ENCODE results near the gene UBL7. TPM values are rescaled to one million over a fixed set of nuclear protein-coding genes. Genes with fewer than 3 reads are reported as not detected.

UBL7 gene
- total RNA-seq, 2 donors from 2014 or later: 25.7 to 47.2 TPM

DNA sequence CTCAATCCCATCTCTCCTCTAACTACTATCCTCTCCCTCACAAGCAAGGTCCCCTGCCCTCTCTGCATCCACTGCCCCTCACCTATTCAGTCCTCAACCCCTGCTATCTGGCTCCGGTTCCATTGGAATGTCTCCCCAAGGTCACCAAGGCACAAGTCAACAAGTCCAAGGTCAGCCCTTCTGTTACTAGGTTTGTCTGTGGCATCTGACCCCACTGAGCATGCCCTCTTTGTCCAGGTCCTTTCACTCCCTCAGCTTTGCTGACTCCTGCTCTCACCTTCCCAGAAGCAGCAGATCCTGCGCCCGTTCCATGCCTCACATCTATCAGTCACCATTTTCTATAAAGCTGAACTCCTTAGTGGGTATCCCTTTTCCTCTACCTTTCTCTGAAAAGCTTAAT, 18.9 kb downstream of the UBL7 start:
- Histone ChIP-seq H3K27ac (no peak overlapping the region), H3K4me1 (peaks cover 6% of the 10 kb centered on the region), H3K4me3 (no peak overlapping the region), H3K27me3 (no peaks in the 10 kb centered on the region), H3K36me3 (replicated peaks in 1 of 2; ENCODE audit: insufficient read depth in 1 of 2, low read depth in 2 of 2) (peaks cover 0 to 5% of the 10 kb centered on the region in 2 donors), H3K9me3 (no peaks in the 10 kb centered on the region)
- intact Hi-C loops (cut with DNase I): loop anchor here (5.0 to 10.0 kb wide), 2 partner anchors 60 to 183 kb away; no protein-coding TSS in a partner anchor
- TF ChIP-seq, protein P1, sequence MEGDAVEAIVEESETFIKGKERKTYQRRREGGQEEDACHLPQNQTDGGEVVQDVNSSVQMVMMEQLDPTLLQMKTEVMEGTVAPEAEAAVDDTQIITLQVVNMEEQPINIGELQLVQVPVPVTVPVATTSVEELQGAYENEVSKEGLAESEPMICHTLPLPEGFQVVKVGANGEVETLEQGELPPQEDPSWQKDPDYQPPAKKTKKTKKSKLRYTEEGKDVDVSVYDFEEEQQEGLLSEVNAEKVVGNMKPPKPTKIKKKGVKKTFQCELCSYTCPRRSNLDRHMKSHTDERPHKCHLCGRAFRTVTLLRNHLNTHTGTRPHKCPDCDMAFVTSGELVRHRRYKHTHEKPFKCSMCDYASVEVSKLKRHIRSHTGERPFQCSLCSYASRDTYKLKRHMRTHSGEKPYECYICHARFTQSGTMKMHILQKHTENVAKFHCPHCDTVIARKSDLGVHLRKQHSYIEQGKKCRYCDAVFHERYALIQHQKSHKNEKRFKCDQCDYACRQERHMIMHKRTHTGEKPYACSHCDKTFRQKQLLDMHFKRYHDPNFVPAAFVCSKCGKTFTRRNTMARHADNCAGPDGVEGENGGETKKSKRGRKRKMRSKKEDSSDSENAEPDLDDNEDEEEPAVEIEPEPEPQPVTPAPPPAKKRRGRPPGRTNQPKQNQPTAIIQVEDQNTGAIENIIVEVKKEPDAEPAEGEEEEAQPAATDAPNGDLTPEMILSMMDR (IDR thresholded peaks at IDR 0.05): no peak
- ATAC-seq (no peak), DNase-seq (no peak)
- WGBS, 2 donors: 55 to 57% methylated on average over 3 of the region's 3 CpGs

DNA sequence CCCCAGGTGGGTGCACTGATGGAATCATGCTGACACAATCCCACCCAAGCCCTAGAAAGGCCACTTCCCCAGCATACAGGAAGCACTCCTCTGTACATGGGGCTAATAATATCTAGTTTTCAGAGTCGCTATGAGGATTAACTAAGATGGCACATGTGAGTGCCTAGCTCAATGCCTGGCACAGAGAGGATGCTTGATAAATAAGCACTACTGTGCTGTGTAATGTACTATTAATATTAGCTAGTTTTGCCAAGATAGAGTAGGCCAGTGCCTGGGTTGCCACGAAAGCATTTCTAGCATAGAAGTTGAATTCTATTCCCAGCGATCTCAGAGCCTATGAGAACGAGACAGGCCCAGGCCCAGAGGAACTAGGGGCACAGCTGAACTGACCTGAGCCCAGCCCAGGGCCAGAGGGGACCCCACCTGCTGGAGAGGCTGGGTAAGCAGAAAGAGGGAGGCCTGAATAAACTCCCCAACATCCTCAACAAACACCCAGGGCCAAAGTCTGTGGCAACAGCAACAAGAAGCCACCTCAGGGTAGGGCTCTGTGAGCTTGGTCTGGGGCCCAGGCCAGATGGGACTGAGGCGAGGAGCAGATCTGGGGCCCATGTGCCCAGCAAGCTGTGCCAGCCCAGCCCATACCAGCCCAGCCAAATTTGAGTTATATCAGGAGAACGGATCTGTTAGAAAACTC, 19.6 kb downstream of the UBL7 start:
- no peaks in the 10 kb centered on the region for H3K9me3 ChIP-seq
- H3K27ac ChIP-seq: no peak overlapping the region
- intact Hi-C loops (cut with DNase I): loop anchor here (5.0 to 10.0 kb wide), 2 partner anchors 59 to 183 kb away; no protein-coding TSS in a partner anchor
- H3K4me3 ChIP-seq: no peak overlapping the region
- peaks cover 0 to 5% of the 10 kb centered on the region in 2 donors for H3K36me3 ChIP-seq (replicated peaks in 1 of 2; ENCODE audit: insufficient read depth in 1 of 2, low read depth in 2 of 2)
- WGBS, 2 donors: 85 to 92% methylated on average over 6 of the region's 6 CpGs
- TF ChIP-seq, protein P1 (IDR thresholded peaks at IDR 0.05): no peak
- no peak for TF ChIP-seq POLR2A (IDR thresholded peaks at IDR 0.05)
- no peaks in the 10 kb centered on the region for H3K27me3 ChIP-seq
- DNase-seq: no peak
- ATAC-seq: no peak
- peaks cover 6% of the 10 kb centered on the region for H3K4me1 ChIP-seq

DNA sequence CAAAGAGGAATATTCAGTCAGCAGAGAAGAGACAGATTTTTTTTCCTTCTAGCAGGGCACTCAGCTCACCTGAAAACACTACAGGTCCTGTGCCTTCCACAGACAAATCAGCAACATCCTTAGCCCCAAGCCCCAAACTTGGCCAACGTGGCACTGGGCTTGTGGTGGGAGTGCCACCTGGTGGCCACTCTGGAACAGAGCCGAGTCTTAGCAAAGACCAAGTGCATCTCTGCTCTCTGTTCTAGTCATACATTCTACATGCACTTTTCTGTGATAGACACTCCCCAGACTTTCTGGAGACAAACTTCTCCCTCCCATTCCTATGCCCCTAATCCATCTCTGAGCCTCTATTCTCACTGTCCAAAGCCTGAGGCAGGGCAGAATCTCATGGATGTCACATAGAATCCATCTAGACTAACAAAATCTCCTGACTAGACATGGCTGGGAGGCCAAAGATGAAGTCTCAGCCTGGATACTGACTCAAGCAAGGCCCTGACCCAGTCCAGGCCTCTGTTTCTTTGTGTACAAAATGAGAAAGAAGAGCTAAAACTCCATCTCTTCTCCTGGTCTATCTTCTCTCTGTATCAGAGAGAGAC, 22.1 kb downstream of the UBL7 start:
- ATAC-seq: peak; percentile 76
- Histone ChIP-seq H3K4me3 (no peak overlapping the region), H3K9me3 (no peaks in the 10 kb centered on the region), H3K27me3 (no peaks in the 10 kb centered on the region), H3K27ac (no peak overlapping the region), H3K4me1 (peaks cover 12% of the 10 kb centered on the region), H3K36me3 (replicated peaks in 1 of 2; ENCODE audit: insufficient read depth in 1 of 2, low read depth in 2 of 2) (no peaks in the 10 kb centered on the region)
- TF ChIP-seq, protein P1 (IDR thresholded peaks at IDR 0.05): peak; percentile 74 to 89 (median 85)
- TF ChIP-seq POLR2A (IDR thresholded peaks at IDR 0.05): no peak
- WGBS, 2 donors: 0% methylated on average over 2 of the region's 2 CpGs
- intact Hi-C loops (cut with DNase I): no loop called here
- peak; percentile 70 to 78 (median 72) for DNase-seq

DNA sequence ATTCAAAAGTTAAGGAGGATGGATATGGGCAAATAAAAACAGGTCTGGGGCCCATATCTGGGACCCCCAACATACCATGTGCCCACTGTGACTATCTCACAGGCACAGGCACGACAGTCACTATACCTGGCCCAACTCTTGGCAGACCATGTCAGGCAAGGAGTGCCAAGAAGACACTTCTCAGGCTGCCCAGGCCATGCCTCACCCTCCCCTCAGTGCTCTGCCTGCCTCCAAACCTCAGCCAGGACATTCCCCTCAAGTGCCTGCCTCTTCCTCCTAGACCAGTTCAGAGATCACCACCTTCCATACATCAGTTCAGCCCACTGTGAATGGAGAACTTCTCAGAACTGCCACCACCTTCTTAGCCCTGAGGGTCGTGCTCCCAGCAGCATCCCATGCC, 22.8 kb downstream of the UBL7 start:
- peaks cover 17% of the 10 kb centered on the region for H3K4me1 ChIP-seq
- no peaks in the 10 kb centered on the region for H3K27me3 ChIP-seq
- no peaks in the 10 kb centered on the region for H3K36me3 ChIP-seq (replicated peaks in 1 of 2; ENCODE audit: insufficient read depth in 1 of 2, low read depth in 2 of 2)
- WGBS, 2 donors: 46 to 52% methylated on average over 2 of the region's 2 CpGs
- no peaks in the 10 kb centered on the region for H3K9me3 ChIP-seq
- intact Hi-C loops (cut with DNase I): no loop called here
- ATAC-seq (no peak), DNase-seq (no peak)
- no peak for TF ChIP-seq POLR2A (IDR thresholded peaks at IDR 0.05)
- TF ChIP-seq, protein P1 (IDR thresholded peaks at IDR 0.05): no peak
- H3K27ac ChIP-seq: no peak overlapping the region
- H3K4me3 ChIP-seq: no peak overlapping the region
